GM19395 (cell line): ENCODE results near the gene TSNAX.
"Not testable (repeated sequence)": the region's sequence is repeated elsewhere in the genome, so short reads cannot be mapped to it uniquely, and the experiment has no call there.

ENCODE experiments used
- ATAC-seq: cut with Tn5 transposase; IDR thresholded peaks from one replicate; pipeline ENCODE4 v1.9.1; 2021; ENCODE audit warnings: mild to moderate bottlenecking, moderate library complexity; ENCODE audit not compliant: unreplicated experiment

Gene TSNAX

DNA sequence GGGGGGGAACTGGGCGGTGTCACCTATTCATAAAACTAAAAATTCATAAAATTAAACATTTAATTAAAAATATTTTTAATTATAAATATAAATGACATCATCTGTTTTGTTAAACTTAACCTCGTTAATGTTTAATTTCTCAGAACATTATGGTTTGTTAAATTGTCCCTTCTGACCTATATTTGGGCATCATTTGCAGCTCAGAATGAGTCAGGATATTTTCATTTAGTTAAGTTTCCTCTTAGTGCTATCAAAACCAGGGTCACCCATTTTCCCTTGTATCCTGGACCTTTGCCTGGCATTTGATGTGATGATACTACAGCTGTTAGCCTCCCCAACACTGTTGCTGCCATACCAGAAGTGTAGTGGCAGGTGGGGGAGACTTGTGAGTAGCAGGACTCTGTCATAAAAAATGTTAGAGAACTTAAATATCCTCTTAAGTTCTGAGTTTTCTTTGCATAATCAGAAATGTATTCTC, 30.3 kb downstream of the TSNAX start:
- ATAC-seq = no peak

DNA sequence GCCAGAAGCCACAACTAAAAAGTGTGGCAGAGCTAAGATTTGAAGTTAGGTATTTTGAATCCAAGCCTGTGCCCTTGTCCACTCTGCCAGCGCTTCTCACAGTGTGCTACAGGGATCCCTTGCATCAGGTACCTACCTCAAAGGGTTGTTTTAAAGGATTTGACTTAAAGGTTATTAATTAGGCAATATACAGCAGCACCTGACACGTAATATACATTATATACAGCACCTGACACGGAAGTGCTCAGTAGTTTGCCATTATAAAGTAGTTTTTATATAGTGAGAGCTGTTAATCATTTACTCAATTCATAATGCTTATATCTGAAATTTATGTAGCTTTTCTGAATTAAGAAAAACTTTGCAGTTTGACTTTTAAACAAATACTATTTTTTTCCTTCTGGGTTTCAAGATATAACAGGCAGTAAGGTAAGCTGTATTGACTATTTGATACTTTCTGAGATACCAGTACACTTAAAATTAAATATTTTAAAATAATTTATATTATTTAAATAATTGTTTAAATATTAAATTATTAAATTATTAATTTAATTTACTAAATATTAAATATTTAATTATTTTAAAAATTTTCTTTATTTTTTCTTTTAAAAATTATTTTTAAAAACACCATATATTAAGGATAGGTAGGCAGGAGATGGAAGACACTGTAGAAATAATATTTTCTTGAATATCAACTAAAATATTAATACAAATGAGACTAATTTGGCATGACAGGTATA, 33.3 kb downstream of the TSNAX start:
- ATAC-seq = no peak

DNA sequence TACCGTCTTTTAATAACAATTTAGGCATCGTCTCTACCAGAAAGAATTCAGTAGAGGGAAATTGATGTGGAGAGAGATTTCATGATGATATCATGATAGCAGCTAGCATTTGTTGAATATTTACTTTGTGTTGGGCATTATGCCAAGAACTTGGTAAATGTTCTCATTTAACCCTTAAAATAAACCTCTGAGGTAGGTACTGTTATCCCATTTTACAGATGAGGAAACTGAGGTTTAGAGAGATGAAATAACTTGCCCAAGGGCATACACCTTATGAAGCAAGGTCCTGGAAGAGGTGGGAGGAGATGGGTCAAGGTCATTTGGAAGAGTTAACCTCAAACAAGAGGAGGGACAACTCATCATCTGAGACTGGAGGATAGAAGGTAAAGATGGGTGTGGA, 34.8 kb downstream of the TSNAX start:
- no peak for ATAC-seq

DNA sequence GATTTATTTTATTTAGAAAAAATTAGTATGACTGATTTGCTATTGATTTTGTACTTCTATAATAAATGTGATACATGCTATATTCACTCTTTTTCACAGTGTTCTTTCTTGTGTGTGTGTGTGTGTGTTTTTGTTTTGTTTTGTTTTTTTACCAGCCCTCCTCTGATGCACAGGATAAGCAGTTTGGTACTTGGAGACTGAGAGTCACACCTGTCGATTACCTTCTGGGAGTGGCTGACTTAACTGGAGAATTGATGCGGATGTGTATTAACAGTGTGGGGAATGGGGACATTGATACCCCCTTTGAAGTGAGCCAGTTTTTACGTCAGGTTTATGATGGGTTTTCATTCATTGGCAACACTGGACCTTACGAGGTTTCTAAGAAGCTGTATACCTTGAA, 35.9 kb downstream of the TSNAX start:
- ATAC-seq = no peak

DNA sequence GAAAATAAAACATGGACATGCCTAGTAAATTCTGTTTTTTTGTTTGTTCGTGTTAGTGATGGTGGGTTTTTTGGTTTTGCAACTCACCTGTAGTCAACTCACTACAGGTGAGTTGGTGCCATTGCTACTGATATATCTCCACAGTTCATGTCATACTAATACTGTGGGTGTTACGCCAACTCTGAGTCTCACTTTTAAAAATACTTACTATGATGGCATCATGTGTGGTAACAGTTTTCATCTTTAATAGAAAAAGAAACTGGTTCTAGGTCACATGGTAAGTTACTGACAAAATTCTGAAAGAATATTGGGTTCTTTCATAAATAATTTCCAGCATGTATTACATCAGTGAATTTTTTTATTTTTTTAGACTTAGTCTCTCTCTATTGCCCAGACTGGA, 38.0 kb downstream of the TSNAX start:
- no peak for ATAC-seq

DNA sequence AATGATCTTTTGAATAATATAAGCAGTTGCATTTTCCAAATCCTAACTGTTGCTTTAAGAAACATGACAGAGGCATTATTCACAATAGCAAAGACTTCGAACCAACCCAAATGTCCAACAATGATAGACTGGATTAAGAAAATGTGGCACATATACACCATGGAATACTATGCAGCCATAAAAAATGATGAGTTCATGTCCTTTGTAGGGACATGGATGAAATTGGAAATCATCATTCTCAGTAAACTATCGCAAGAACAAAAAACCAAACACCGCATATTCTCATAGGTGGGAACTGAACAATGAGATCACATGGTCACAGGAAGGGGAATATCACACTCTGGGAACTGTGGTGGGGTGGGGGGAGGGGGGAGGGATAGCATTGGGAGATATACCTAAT, 41.8 kb downstream of the TSNAX start:
- ATAC-seq = not testable (repeated sequence)

DNA sequence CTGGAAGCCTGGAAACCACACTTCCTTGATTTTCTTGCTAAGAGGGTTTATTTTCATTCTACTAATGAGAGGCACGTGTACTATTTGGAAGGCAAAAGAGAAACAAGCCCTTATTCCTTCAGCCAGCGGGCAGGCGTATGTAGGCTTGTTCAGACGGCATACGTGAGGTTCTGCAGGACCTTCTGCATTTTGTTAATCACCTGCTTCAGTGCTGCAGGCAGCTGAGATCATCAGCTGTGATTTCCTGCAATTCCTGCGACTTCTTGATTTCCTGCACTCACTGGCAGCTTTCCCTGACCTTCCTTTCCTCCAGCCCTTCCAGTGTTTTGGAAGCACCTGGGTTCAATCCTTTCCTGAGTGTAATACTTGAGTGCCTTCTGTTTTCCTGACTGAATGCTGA, 43.4 kb downstream of the TSNAX start:
- no peak for ATAC-seq

DNA sequence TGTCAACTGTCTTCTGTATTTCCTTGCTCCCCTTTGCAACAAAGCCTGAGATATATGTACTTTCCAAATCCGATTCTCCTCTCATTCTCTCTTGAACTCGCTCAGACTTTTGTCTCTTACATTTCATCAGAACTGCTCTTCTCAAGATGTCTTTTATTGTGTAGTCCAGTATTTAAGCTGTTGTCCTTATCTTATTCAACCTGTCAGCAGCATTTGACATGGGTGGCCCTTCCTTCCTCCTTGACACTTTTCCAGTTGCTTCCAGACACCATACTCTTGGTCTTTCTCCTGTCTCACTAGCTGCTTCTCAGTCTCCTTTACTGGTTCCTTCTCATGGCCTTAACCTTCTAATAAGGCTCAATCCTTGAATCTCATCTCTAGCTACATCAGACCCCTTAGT, 47.0 kb downstream of the TSNAX start:
- ATAC-seq = no peak

DNA sequence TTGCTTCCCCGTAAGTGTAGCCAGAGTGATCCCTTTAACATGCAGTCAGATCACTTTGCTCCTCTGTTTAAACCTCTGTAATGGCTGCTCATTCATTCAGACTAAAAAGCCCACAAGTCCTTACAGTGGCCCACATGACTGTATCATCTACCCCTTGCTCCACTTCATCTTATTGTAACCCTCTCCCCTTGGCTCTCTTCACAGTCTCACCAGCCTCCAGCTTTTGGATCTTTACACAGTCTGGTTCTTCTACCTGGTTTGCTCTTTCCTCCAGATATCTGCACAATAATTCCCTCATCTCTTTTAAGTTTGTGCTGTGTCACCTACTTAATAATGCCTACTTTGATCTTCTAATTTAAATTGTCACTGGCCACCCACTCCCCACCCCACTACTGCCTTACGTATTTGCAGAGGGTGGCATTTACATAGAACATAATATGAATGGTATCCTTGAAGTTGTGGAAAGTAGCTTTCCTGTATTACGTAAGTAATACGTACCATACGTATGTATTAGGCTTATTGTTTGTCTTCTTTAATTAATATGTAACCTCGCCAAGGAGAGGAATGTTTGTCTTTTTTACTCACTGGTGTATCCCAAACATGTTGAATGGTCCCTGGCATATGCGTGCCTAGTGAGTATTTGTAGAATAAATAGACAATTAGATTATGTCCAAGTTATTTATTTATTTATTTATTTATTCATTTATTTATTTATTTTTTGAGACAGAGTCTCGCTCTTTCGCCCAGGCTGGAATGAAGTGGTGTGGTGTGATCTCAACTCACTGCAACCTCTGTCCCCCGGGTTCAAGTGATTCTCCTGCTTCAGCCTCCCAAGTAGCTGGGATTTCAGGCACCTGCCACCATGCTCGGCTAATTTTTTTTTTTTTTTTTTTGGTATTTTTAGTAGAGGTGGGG, 48.6 kb downstream of the TSNAX start:
- no peak for ATAC-seq

DNA sequence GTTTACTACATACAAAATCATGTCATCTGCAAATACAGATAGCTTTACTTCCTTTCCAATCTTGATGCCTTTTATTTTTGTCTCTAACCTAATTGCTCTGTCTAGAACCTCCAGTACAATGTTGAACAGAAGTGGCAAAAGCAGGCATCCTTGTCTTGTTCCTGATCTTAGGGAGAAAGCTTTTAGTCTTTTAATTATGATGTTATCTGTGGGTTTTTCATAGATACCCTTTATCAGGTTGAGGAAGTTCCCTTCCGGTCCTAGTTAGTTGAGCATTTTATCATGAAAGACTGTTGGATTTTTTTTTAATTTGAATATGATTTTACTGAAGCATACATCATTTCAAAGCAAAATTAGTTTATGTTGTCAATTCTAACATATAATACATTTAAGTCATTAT, 52.4 kb downstream of the TSNAX start:
- ATAC-seq = no peak

DNA sequence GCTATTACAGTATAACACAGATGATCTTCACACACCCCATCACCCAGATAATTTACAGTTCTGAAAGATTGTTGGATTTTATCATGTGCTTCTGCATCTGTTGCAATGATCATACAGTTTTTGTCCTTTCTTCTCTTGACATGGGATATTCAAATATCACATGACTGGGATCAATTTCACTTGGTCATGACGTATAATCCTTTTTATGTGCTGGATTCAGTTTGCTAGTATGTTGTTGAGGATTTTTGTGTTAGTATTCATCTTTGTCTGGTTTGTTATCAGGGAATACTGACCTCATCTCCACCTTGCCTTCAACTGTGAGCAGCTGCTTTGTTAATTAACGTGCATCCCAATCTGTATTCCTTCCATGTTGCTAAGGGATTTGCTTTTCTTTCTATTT, 53.4 kb downstream of the TSNAX start:
- ATAC-seq = no peak

DNA sequence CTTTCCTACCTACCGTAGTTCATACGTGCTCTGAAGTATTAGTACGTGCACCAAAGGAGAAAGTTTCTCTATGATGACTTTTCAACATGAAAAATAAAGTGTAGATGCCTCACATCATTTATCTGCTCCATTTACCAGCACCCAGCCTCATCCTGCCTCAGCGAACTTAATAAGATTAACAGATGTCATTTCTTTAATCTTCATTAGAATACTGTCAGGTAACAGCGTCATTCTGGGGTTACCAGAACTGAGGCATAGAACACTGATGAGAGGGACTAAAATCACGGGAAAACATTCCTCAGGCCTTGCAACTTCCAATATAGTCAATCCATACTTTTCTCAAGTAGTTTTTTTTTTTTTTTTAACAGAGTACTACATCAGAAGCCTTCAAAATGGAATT, 54.9 kb downstream of the TSNAX start:
- ATAC-seq = no peak

DNA sequence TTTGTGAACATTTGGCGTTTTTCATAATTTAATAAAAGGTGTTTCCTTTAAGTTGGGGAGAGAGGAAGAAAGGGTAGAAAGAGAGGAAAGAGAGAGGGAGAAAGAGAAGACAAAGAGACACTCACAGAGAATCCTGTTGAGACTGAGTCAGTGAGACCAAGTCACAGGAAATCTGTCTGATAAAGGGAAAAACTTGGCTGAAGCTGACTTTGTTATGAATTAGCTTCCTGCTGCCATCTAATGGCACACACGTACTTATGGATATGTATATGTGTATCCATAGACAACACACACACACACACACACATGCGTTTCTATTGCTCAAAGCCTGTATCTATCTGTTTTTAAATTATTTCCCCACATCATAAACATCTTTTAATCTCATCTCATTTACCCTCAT, 55.6 kb downstream of the TSNAX start:
- no peak for ATAC-seq

DNA sequence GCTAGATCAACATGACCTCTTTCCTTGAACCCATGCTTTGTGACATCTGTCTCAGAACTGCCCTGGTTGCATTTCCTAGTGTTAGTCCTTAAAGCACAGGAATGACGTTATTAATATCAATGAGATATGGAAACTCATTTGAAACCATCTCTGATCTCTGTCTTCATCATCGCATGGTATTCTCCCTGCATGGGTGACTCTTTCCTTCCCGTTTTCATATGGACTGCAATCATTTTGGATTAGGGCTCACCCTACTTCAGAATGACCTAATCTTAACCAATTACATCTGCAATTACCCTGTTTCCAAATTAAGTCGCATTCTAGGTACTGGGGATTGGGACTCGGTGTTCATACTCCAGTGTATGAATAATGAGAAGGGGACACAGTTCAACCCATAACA, 56.5 kb downstream of the TSNAX start:
- ATAC-seq = no peak

DNA sequence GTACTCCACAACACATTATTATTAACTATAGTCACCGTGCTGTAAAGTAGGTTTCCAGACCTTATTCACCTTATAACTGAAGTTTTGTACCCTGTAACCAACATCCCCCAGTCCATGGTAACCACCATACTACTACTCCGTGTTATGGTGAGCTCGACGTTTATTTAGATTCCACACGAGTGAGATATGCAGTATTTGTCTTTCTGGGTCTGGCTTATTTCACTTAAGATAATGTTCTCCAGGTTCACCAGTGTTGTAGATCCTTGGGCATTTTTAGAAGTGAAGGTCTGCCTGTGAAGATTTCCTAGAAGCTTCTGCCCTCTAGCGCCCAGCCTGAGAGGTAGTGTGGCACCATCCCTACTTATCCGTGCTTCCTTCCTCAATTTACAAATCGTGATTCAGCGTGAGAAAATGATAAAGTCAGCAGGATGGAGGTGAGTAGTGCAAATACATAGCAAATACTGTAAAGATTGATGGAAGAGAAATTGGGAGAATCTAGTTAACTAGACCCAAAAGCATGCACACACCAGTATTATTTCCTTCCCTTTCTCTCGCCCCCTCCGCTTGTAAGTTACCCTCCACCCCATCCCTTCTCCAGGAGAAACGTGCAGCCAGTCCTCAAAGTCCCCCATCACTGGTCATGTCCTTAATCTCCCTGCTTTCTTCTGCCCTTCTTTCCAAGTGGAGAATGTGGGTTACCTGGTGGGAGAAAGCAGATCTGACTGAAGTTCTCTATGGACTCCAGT, 62.2 kb downstream of the TSNAX start:
- no peak for ATAC-seq

DNA sequence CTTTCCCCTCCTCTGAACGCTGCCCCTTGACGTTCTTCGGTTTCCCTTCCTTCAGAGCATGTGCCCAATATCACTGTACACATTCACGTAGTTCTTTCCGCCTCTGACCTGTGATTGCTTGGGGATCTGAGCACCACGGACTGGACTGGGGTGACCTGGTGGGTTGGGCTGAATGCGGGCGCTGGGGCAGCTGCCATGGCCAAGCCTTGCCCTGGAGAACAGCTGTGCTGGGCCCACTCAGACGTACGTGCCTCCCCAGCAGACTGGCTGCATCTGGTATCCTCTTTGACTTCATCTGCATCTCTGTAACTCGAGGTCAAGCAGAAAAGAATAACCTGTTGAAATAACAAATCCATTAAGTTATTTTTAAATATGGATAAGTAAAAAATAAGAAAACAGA, 63.0 kb downstream of the TSNAX start:
- ATAC-seq = no peak

DNA sequence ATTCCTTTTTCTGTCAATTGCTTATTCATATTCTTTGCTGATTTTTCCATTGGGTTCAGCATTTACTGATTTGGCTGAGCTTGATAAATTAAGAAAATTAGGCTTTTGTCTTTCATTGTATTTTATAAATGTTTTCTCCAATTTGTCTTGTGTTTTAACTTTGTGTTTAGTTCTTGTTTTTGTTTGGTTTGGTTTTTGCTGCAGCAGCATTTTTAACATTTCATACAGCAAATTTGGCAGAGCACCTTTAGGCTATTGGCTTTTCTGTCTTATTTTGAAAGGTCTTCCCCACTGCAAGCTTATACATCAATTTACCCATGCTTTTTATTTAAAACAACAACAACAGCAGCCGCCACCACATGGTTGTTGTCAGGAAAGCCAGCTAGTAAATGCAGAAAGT, 64.3 kb downstream of the TSNAX start:
- ATAC-seq = no peak

DNA sequence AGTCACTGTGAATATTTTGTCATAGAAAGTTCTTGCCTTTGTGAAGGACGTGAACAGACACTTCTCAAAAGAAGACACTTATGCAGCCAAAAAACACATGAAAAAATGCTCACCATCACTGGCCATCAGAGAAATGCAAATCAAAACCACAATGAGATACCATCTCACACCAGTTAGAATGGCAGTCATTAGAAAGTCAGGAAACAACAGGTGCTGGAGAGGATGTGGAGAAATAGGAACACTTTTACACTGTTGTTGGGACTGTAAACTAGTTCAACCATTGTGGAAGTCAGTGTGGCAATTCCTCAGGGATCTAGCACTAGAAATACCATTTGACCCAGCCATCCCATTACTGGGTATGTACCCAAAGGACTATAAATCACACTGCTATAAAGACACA, 64.8 kb downstream of the TSNAX start:
- ATAC-seq = not testable (repeated sequence)

DNA sequence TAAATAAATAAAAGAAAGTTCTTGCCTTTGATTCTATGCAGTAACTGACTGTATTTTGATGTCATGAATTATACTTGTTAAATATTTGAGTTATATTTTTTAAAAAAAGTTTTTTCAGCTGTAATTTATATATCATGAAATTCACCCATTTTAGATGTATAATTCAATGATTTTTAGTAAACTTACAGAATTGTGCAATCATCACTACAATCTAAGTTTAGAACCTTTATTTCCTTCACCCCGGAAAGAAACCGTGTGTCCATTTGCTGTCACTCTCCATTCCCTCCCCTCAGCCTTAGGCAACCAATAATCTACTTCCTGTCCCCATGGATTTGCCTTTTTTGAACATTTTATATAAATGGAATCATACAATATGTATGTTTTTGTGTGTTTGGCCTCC, 65.7 kb downstream of the TSNAX start:
- ATAC-seq = no peak

DNA sequence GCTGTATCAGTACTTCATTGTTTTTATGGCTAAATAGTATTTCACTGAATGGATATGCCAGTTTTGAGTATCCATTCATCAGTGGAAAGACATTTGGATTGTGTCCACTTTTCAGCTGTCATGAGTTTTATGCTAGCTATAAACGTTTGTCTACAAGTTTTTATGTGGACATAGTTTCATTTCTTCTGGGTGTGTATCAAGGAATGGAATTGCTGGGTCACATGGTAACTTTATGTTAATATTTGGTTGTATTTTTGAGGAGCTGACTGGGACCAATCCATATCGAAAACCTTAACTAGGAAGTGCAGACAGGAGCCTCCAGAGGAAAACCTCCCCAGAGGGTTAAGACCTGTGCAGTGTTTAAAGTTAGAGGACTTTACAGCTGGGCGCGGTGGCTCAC, 66.3 kb downstream of the TSNAX start:
- no peak for ATAC-seq

DNA sequence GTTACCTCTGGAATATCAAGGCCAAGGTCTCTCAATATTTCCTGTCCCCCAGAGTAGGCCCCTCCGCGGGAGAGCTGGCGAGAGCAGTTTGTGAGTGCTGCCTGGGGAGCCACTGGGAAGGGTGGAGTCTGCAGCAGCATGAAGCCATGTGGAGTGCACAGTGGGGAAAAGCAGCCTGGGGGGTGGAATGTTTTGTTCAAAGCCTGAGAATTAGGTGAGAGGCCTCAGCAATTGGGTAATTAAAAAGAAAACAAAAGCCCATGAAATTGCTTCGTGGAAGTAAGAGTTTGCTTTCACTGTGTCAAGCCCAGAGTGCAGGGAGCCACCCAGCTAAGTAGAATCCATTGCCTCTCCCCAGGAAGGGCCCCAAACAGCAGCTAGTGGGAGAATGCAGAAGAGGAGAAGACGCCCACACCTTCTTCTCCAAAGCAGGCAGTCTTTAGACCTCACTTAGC, 67.9 kb downstream of the TSNAX start:
- ATAC-seq = no peak
